NB4 (cell line): ENCODE data around the gene MAJIN.

Experiments
- DNase-seq: peaks from one replicate; pipeline ENCODE4 v3.0.0; 2010; ENCODE audit warnings: low read depth
- H3K4me3 ChIP-seq: one replicate; pipeline ENCODE4 v1.5.1; 2011; ENCODE audit warnings: mild to moderate bottlenecking, low read depth, low read length, moderate library complexity
- CTCF ChIP-seq: IDR thresholded peaks from one replicate; pipeline ENCODE4 v1.5.1; 2012; ENCODE audit warnings: low read depth, low read length
- MAX ChIP-seq: IDR thresholded peaks from 2 replicates; pipeline ENCODE4 v1.6.1; 2011; ENCODE audit warnings: low read depth, low read length
- MYC ChIP-seq: IDR thresholded peaks from 2 replicates; pipeline ENCODE4 v1.6.1; 2011; ENCODE audit warnings: low read depth, low read length
- POLR2A ChIP-seq: IDR thresholded peaks from 2 replicates; pipeline ENCODE4 v1.6.1; 2011; ENCODE audit warnings: mild to moderate bottlenecking; ENCODE audit not compliant: insufficient read length; ENCODE audit errors: extremely low read depth

The MAJIN gene

GRCh38 chr11:64916040-64916774 lies 55.7 kb downstream of the MAJIN start:
- peak overlapping the region; percentile 97 for H3K4me3 ChIP-seq
- TF ChIP-seq MAX (peak; percentile 54), POLR2A (no peak)
- peak; percentile 69 for DNase-seq

GRCh38 chr11:64915376-64915887 lies 56.5 kb downstream of the MAJIN start:
- no peak for DNase-seq
- no peak overlapping the region for H3K4me3 ChIP-seq
- TF ChIP-seq MYC (no peak), MAX (no peak), POLR2A (no peak)

GRCh38 chr11:64914123-64914522 lies 57.8 kb downstream of the MAJIN start:
- no peak for DNase-seq
- TF ChIP-seq MAX, result no peak
- TF ChIP-seq MYC, result no peak
- TF ChIP-seq POLR2A, result no peak
- no peak for TF ChIP-seq CTCF
- H3K4me3 ChIP-seq, result no peak overlapping the region

GRCh38 chr11:64913171-64913727 lies 58.7 kb downstream of the MAJIN start:
- no peak for DNase-seq
- H3K4me3 ChIP-seq, result no peak overlapping the region
- no peak for TF ChIP-seq CTCF
- TF ChIP-seq POLR2A, result no peak
- TF ChIP-seq MAX, result no peak
- no peak for TF ChIP-seq MYC

- DNase-seq, result no peak
- TF ChIP-seq POLR2A, result no peak
- no peak for TF ChIP-seq CTCF
- no peak for TF ChIP-seq MAX
- TF ChIP-seq MYC, result no peak
- H3K4me3 ChIP-seq, result no peak overlapping the region
These were observed 60.2 kb downstream of the MAJIN start for GRCh38 chr11:64911689-64912088.

- H3K4me3 ChIP-seq, result no peak overlapping the region
- no peak for DNase-seq
- TF ChIP-seq MAX (no peak), MYC (no peak), CTCF (no peak), POLR2A (no peak)
These were observed 60.8 kb downstream of the MAJIN start for GRCh38 chr11:64911142-64911541.
